HG03460 (cell line): ENCODE data around the gene RPS19.

ENCODE experiments used
- ATAC-seq: cut with Tn5 transposase; IDR thresholded peaks from one replicate; pipeline ENCODE4 v1.9.1; 2021; ENCODE audit not compliant: unreplicated experiment

The RPS19 gene

GRCh38 chr19:41859618-41860418 lies at the start of gene RPS19:
RPS19 (plus strand) TSS chr19:41860255; CDS start chr19:41860775, 520 bp downstream.
- ATAC-seq = peak; percentile 75

DNA sequence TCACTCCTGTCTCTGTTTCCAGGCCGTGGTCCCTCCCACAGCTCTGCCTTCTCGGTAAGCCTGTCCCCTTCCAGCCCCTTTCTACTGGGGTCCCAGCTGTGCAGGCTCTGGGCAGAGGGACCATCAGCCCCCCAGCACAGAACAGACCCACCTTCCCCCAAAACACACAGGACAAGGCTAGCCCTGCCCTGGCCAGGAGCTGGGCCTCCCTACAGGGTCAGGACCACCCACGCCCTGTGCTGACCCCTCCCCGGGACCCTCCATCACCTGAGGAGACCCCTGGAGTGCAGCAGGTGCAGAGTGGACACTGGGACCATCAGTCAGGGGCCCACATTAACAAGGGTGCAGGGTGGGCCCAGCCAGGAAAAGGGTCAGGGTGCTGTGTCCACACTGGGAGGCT lies 49.8 kb upstream of the RPS19 start:
- ATAC-seq = no peak

DNA sequence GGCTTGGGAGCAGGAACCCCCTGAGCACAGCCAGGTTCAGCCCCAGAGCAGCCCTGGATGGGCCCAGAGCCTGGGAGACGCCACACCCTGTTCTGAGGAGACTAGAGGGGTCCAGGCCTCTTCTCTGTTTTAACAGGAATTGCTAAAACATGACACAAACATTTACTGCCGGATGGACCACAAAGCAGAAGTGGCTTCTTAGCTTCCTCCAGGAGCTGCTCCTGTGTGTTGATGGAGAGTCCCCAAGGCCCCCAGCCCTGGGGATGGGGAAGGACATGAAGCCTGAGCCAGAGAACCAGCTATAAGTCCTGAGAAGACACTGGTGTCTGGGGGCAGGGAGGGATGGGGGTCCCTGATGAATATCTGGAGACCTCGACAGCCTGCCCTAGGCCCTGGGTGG lies 49.0 kb upstream of the RPS19 start:
- no peak for ATAC-seq

- ATAC-seq = no peak
These were observed 48.1 kb upstream of the RPS19 start for GRCh38 chr19:41811981-41812380.

DNA sequence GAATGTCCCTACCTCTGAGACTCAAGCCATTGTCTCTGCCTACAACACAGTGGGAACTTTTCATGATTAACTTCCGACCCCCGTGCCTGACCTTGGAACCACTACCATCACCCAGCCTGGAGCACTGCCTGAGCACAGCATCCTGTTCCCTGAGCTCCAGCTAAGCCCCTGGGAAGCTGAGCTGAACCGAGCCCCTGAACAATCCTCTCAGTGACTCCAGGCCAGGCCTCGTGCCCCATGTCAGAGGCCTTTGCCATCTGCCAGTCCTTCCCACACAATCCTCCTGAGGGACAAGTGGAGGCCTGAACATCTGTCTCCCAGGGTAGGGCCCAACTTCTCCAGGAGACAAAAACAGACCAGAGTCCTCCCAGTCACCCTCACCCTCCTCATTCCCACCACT lies 46.1 kb upstream of the RPS19 start:
- no peak for ATAC-seq

DNA sequence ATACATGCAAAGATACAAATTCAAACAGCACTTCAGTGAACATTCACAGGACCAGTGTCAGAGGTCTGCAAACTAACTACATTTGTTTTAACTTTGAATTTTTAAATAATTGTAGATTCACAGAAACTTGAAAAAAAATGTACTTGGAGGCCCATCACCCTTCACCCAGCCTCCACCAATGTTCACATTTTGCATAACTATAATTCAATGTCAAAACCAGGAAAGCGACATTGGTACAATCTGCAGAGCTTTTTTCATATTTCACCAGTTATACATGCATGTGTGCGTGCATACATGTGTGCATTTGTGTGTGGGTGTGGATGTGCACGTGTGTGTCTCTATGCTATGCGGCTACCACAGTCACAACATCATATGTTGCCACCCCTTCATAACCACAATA lies 44.8 kb upstream of the RPS19 start:
- no peak for ATAC-seq

DNA sequence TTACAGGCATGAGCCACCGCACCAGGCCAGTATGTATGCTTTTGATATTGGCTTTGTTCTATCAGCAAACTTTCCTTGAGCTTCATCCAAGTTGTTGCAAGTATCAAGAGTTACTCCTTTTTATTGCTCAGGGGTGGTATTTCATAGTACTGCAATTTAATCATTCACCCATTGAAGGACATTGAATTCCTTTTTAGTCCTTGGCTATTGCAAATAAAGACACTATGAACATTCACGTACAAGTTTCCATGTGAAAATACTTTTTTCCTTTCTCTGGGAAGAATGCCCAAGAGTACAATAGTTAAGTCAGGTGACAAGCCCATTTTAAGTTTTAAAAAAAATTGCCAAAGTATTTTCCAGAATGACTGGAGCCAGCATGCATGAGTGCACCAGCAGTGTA lies 43.3 kb upstream of the RPS19 start:
- ATAC-seq = no peak

- ATAC-seq = no peak
These were observed 38.9 kb upstream of the RPS19 start for GRCh38 chr19:41821003-41821735.

DNA sequence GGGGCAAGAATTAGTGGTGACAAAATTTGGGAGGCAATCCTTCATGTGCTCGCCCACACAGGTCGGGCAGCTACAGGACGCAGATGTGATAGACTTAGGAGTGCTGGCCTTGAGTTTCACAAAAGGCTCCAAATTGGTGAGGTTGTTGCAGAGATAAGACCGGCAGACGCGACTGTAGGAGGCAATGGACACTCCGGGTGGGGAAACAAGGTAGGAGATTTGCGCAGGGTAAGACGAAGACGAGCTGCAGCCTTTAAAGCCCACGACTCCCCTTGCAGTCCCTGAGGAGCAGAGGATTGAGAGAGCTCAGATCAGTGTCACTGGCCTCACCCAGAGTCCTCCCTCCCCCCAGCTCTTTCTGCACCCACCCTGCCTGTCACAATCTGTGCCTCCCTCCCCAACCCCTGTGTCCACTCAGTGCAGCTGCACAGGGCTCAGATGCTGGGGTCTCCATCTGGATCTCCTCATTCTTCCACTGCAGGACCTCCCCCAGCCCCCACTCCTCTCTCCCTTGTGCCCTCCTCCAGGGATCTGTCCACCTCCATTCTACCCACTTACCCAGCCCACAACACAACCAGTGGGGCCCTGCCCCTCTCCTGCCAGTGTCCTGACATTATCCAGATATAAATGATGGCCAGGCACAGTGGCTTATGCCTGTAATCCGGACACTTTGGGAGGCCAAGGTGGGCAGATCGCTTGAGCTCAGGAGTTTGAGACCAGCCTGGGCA lies 21.9 kb upstream of the RPS19 start:
- ATAC-seq = no peak

DNA sequence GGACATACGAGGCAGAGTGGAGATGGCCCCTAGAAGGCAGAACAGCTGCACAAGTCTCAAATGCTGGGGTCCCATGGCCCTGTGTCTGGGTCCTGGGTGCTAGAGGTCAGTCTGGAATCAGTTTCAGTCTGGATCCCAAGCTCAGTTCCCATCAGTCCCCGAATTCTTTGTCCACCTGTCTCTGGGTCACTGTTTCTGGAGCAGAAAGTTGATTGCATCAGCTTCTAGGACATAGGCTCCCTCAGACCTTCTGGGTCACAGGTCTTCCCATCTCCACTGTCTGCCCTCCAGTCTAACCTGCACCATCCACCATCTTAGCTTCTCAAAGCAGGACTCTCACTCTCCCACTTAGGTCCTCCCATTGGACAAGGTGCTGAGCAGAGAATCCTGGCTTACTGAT lies 20.8 kb upstream of the RPS19 start:
- no peak for ATAC-seq

- ATAC-seq = no peak
These were observed 16.7 kb upstream of the RPS19 start for GRCh38 chr19:41843371-41843770.

GRCh38 chr19:41844601-41845000 lies 15.5 kb upstream of the RPS19 start, which contains the start of gene LYPD4:
LYPD4 (minus strand) TSS chr19:41844683; CDS start chr19:41839285, 5,398 bp downstream.
- ATAC-seq = no peak

DNA sequence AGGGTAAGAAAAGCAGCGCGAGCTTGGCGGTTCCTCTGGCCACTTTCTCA lies 15.2 kb upstream of the RPS19 start, which contains the start of gene DMRTC2:
Gene DMRTC2, plus strand, starts transcription at position 42 of the 50 bp plus-strand sequence. CDS start 2,387 bp downstream, outside the sequence.
- ATAC-seq = no peak

- ATAC-seq = no peak
These were observed 14.9 kb upstream of the RPS19 start for GRCh38 chr19:41845051-41845590.

- ATAC-seq = no peak
These were observed 12.5 kb upstream of the RPS19 start for GRCh38 chr19:41847351-41848105.

DNA sequence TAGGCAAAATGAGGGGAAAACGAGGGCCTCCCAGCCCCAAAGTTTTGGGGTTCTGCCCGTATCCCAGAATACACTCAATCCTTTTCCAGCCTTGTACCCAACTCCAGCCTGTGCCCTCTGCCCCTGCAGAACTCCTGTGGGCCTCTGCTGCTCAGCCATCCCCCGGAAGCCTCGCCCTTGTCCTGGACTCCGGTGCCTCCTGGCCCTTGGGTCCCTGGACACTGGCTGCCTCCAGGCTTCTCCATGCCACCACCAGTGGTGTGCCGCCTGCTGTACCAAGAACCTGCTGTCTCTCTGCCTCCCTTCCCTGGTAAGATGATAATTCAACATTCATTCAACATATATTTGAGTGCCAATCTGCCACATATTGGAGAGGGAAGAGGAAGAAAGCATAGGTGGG lies 11.4 kb upstream of the RPS19 start:
- no peak for ATAC-seq

DNA sequence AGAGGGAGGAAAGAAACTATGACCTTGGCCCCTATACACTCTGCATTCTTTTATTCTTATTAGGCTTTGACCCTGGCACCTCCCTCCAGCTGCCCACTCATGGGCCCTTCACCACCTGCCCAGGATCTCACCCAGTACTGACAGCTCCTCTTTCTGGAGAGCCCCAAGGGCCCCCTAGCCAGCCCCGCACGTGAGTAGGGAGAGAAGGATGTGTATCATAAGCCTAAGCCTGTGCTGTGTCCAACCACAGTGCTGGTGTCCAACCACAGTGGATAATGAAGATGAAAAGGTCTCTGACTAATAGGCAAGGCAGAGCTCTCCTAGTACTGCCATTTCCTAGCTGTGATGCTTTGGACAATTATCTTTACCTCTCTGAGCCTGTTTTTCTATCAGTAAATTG lies 11.0 kb upstream of the RPS19 start:
- ATAC-seq = no peak

- ATAC-seq = no peak
These were observed 9.7 kb upstream of the RPS19 start for GRCh38 chr19:41850381-41850780.

- ATAC-seq = no peak
These were observed 8.6 kb upstream of the RPS19 start for GRCh38 chr19:41851456-41851855.

GRCh38 chr19:41853344-41853743 lies 6.7 kb upstream of the RPS19 start:
- no peak for ATAC-seq

DNA sequence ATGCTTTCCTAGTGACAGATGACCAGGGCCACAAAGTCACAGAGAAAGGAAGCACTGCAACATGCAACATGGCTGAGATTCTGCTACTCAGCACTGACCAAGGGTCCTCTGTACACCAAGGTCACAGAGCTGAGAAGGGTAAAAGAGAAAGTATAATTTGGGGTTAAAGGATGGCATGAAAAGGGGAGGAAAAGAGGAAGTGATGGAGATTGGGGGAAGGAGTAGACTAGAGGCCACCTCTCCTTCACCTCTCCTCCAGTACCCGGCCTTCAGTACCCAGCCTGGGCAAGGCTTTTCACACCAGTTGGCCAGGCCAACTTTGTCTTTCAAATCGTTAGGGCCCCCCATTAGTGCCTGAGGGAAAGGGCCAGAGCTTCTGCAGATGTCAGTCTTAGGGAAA lies 6.3 kb upstream of the RPS19 start:
- no peak for ATAC-seq
